GM12801 (cell line): Measurements from ENCODE around the gene PBX3.

Experiments used
- CTCF ChIP-seq: IDR thresholded peaks from one replicate; pipeline ENCODE4 v1.5.1; 2011; ENCODE audit warnings: control low read depth; ENCODE audit not compliant: insufficient read length; ENCODE audit errors: extremely low read depth

PBX3 gene

GRCh38 chr9:125816321-125816720 lies 69.1 kb downstream of the PBX3 start:
- TF ChIP-seq CTCF: no peak

GRCh38 chr9:125820100-125820804 lies 73.1 kb downstream of the PBX3 start:
- TF ChIP-seq CTCF: no peak

GRCh38 chr9:125821078-125821477 lies 73.9 kb downstream of the PBX3 start:
- no peak for TF ChIP-seq CTCF

- no peak for TF ChIP-seq CTCF
These were observed 75.0 kb downstream of the PBX3 start for GRCh38 chr9:125822160-125822559.

- no peak for TF ChIP-seq CTCF
These were observed 75.7 kb downstream of the PBX3 start for GRCh38 chr9:125822902-125823301.

GRCh38 chr9:125825762-125826161 lies 78.6 kb downstream of the PBX3 start:
- no peak for TF ChIP-seq CTCF

GRCh38 chr9:125826850-125827249 lies 79.7 kb downstream of the PBX3 start:
- TF ChIP-seq CTCF: no peak
